Mesenchymal stem cell (in vitro differentiated cells and primary cell): Measurements from ENCODE around the gene CANT1.

Source experiments
- DNase-seq: peaks from one replicate; pipeline ENCODE4 v3.0.0-alpha.2; 2013
- H2AFZ ChIP-seq: one replicate; pipeline ENCODE4 v1.6.1; 2013; ENCODE audit warnings: low read depth, mild to moderate bottlenecking, control low read depth, inconsistent platforms, low read length, moderate library complexity
- H2AK5ac ChIP-seq: 2 replicates; pipeline ENCODE4 v1.6.1; 2013; ENCODE audit warnings: low read length, moderate library complexity, mild to moderate bottlenecking, inconsistent platforms; ENCODE audit not compliant: severe bottlenecking
- H2BK120ac ChIP-seq: one replicate; pipeline ENCODE4 v1.6.1; 2013; ENCODE audit warnings: low read depth, mild to moderate bottlenecking, inconsistent platforms, low read length, moderate library complexity
- H2BK12ac ChIP-seq, 2 experiments: one replicate each; pipeline ENCODE4 v1.6.1; 2013; ENCODE audit warnings: inconsistent platforms in 2 of 2, low read length in 2 of 2, mild to moderate bottlenecking in 2 of 2, moderate library complexity in 2 of 2, control low read depth in 1 of 2
- H2BK15ac ChIP-seq: one replicate; pipeline ENCODE4 v1.6.1; 2013; ENCODE audit warnings: mild to moderate bottlenecking, low read depth, inconsistent platforms; ENCODE audit not compliant: poor library complexity, severe bottlenecking
- H2BK5ac ChIP-seq: 2 replicates; pipeline ENCODE4 v1.6.1; 2013; ENCODE audit warnings: low read depth, mild to moderate bottlenecking, low read length, control low read depth, inconsistent platforms; ENCODE audit not compliant: poor library complexity, severe bottlenecking
- H3K14ac ChIP-seq, 2 experiments: one replicate each; pipeline ENCODE4 v1.6.1; 2013; ENCODE audit warnings: inconsistent platforms in 2 of 2, low read length in 2 of 2, control low read depth in 1 of 2, mild to moderate bottlenecking in 1 of 2, moderate library complexity in 1 of 2
- H3K18ac ChIP-seq, 2 experiments: one replicate each; pipeline ENCODE4 v1.6.1; 2013; ENCODE audit warnings: inconsistent platforms in 2 of 2, low read length in 2 of 2, control low read depth in 1 of 2, low read depth in 1 of 2, mild to moderate bottlenecking in 1 of 2
- H3K23ac ChIP-seq, 2 experiments: one replicate each; pipeline ENCODE4 v1.6.1; 2013; ENCODE audit warnings: inconsistent platforms in 2 of 2, low read length in 2 of 2, mild to moderate bottlenecking in 2 of 2, moderate library complexity in 2 of 2, control low read depth in 1 of 2
- H3K27ac ChIP-seq: 2 replicates; pipeline ENCODE4 v1.5.1; 2013; ENCODE audit warnings: mild to moderate bottlenecking, moderate library complexity, low read length, control low read depth, inconsistent platforms; ENCODE audit not compliant: poor library complexity, severe bottlenecking
- H3K27me3 ChIP-seq, 2 experiments: 2 replicates each; pipeline versions ENCODE4 v1.6.1 to v1.7.0; 2013; ENCODE audit warnings: low read length in 2 of 2, mild to moderate bottlenecking in 2 of 2, moderate library complexity in 2 of 2, control low read depth in 1 of 2, inconsistent platforms in 1 of 2; ENCODE audit not compliant: control insufficient read depth in 1 of 2, insufficient read depth in 1 of 2
- H3K36me3 ChIP-seq, 2 experiments: 2 replicates each; pipeline versions ENCODE4 v1.6.1 to v1.7.0; 2013; ENCODE audit warnings: low read length in 2 of 2, control low read depth in 1 of 2, inconsistent platforms in 1 of 2, low read depth in 1 of 2, mild to moderate bottlenecking in 1 of 2; ENCODE audit not compliant: insufficient read depth in 2 of 2, control insufficient read depth in 1 of 2
- H3K4ac ChIP-seq, 2 experiments: one replicate each; pipeline ENCODE4 v1.6.1; 2013; ENCODE audit warnings: inconsistent platforms in 2 of 2, low read length in 2 of 2, mild to moderate bottlenecking in 2 of 2, moderate library complexity in 2 of 2, control low read depth in 1 of 2, low read depth in 1 of 2
- H3K4me1 ChIP-seq: 2 replicates; pipeline ENCODE4 v1.6.1; 2013; ENCODE audit warnings: low read depth, low read length, control low read depth; ENCODE audit not compliant: control insufficient read depth, insufficient read depth
- H3K4me2 ChIP-seq: 2 replicates; pipeline ENCODE4 v1.6.1; 2013; ENCODE audit warnings: low read length, mild to moderate bottlenecking, inconsistent platforms; ENCODE audit not compliant: poor library complexity, severe bottlenecking
- H3K4me3 ChIP-seq, 2 experiments: 2 replicates each; pipeline versions ENCODE4 v1.5.1 to v1.7.0; 2013; ENCODE audit warnings: low read length in 2 of 2, mild to moderate bottlenecking in 2 of 2, control low read depth in 1 of 2, low read depth in 1 of 2; ENCODE audit not compliant: insufficient read depth in 1 of 2
- H3K79me1 ChIP-seq: replicated peaks from 2 replicates; pipeline ENCODE4 v1.6.1; 2013; ENCODE audit warnings: mild to moderate bottlenecking, control low read depth, low read length, inconsistent platforms; ENCODE audit not compliant: poor library complexity, severe bottlenecking
- H3K9ac ChIP-seq: 2 replicates; pipeline ENCODE4 v1.7.0; 2013; ENCODE audit warnings: mild to moderate bottlenecking, low read length, moderate library complexity
- H3K9me3 ChIP-seq: 2 replicates; pipeline ENCODE4 v1.7.0; 2013; ENCODE audit warnings: mild to moderate bottlenecking, low read length; ENCODE audit not compliant: control insufficient read depth
- H4K8ac ChIP-seq: one replicate; pipeline ENCODE4 v1.6.1; 2013; ENCODE audit warnings: inconsistent platforms, mild to moderate bottlenecking, low read length, moderate library complexity
- H4K91ac ChIP-seq: one replicate; pipeline ENCODE4 v1.6.1; 2013; ENCODE audit warnings: mild to moderate bottlenecking, low read length, inconsistent platforms
- WGBS: methylation state at CpG from one replicate; pipeline ENCODE4 v1.1.7; 2013; ENCODE audit warnings: mixed read lengths; 5-methylcytosine and 5-hydroxymethylcytosine counted together

Gene CANT1

DNA sequence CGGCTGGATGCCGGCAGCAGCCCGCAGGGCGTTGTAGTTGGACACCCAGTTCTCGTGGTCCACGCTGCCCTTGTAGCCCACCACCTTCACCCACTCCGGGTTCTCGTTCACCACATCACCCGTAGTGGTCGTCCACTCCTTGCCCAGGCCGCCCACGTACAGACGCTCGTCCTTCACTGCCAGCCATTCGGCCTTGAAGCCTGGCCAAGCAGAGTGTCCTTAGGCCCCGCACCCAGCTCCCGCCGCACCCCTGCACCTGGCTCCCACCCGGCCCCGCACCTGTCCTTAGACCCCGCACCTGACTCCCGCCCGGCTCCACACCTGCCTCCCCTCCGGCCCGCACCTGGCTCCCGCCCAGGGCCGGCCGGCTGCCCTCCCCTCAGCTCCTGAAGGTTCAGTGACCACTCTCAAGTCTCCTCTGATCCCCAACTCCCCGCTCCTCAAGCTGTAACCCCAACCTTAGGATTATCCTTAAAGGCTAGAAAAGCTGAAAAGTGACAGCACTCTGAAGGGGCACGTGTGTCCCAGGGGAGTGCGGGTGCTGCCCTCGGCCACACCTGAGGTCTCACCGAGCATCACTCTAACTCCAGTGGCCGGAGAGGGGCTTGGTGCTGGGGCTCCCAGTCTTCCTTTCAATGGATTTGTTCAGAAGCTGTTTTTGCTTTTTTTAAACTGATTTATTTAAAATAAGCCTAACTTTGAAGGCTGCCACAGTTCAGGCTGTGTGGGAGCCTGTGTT, 14.4 kb downstream of the CANT1 start:
- Histone ChIP-seq H3K4ac (no peak overlapping the region), H3K14ac (no peak overlapping the region), H3K4me3 (no peak overlapping the region), H4K8ac (no peak overlapping the region), H2BK15ac (no peak overlapping the region), H2AFZ (no peak overlapping the region), H3K23ac (no peak overlapping the region), H4K91ac (no peak overlapping the region), H3K18ac (no peak overlapping the region), H2BK5ac (no peak overlapping the region), H3K4me1 (peaks cover 3% of the 10 kb centered on the region), H3K79me1 (peaks cover 58% of the 10 kb centered on the region), H3K36me3 (peaks cover 80 to 98% of the 10 kb centered on the region in 2 experiments), H3K4me2 (no peak overlapping the region), H2BK120ac (no peak overlapping the region), H3K9ac (no peak overlapping the region), H2AK5ac (no peak overlapping the region), H2BK12ac (no peak overlapping the region), H3K27ac (no peak overlapping the region), H3K27me3 (no peaks in the 10 kb centered on the region), H3K9me3 (no peaks in the 10 kb centered on the region)
- WGBS, result 97% methylated on average over 34 of the region's 34 CpGs
- DNase-seq, result no peak

GRCh38 chr17:78993981-78994671, 15.4 kb downstream of the CANT1 start:
- H2BK5ac ChIP-seq, result no peak overlapping the region

DNA sequence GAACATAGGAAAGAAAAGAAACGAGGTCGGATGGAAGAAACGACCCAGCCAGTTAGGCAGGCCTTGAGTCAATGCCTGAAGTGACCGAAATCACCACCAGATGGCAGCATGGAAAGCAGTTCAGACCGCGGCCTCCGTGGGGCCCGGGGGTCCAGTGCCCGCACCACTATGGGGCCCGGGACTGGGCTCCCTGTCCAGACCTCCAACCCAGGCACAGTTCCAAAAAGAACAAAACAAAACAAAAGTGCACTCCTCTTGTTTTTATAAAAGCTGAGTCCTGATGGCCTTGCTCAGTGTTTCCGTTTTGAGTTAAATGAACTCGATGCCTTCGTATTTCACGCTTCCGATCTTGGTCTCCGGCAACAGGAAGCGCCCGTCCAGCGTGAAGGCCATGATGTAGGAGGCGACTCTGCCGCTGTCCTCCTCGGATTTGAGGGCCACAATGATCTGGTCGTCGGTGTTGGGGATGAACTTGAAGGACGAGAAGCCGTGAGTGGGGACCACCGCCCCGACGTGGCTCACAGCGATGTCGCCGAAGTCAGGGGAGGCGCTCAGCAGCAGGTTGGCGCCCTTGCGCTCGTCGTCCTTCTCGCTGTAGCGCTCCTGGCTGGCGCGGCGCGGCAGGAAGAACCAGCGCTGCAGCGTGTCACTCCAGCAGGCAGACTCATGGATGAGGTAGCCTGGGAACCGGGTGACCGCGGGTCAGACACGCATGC, 16.2 kb downstream of the CANT1 start:
- H3K27me3 ChIP-seq, result no peaks in the 10 kb centered on the region
- H2BK15ac ChIP-seq, result no peak overlapping the region
- peak overlapping the region; percentile 25 for H4K91ac ChIP-seq
- H3K36me3 ChIP-seq, result peaks cover 81 to 82% of the 10 kb centered on the region in 2 experiments
- no peak overlapping the region for H3K4ac ChIP-seq
- no peak overlapping the region for H3K23ac ChIP-seq
- H4K8ac ChIP-seq, result no peak overlapping the region
- no peak overlapping the region for H3K9ac ChIP-seq
- H2BK120ac ChIP-seq, result no peak overlapping the region
- no peak overlapping the region for H2AFZ ChIP-seq
- no peak overlapping the region for H2AK5ac ChIP-seq
- no peak overlapping the region for H2BK5ac ChIP-seq
- H3K27ac ChIP-seq, result no peak overlapping the region
- H3K4me1 ChIP-seq, result no peaks in the 10 kb centered on the region
- H3K18ac ChIP-seq, result no peak overlapping the region
- no peak overlapping the region for H3K4me3 ChIP-seq
- no peak overlapping the region for H3K14ac ChIP-seq
- no peak overlapping the region for H2BK12ac ChIP-seq
- 85% methylated on average over 49 of the region's 49 CpGs for WGBS
- DNase-seq, result peak; percentile 54
- H3K4me2 ChIP-seq, result no peak overlapping the region
- peaks cover 51% of the 10 kb centered on the region for H3K79me1 ChIP-seq
- no peaks in the 10 kb centered on the region for H3K9me3 ChIP-seq

More at GRCh38 chr17:78993981-78994671, 15.4 kb downstream of the CANT1 start:
- peaks cover 55% of the 10 kb centered on the region for H3K79me1 ChIP-seq
- no peak overlapping the region for H4K91ac ChIP-seq
- WGBS, result 97% methylated on average over 21 of the region's 22 CpGs
- no peaks in the 10 kb centered on the region for H3K27me3 ChIP-seq
- no peak overlapping the region for H2AFZ ChIP-seq
- no peak for DNase-seq
- H2BK15ac ChIP-seq, result no peak overlapping the region
- no peak overlapping the region for H4K8ac ChIP-seq
- no peak overlapping the region for H2AK5ac ChIP-seq
- H3K4me3 ChIP-seq, result no peak overlapping the region
- no peak overlapping the region for H2BK120ac ChIP-seq
- no peak overlapping the region for H3K23ac ChIP-seq
- no peak overlapping the region for H3K9ac ChIP-seq
- H3K4me1 ChIP-seq, result peaks cover 2% of the 10 kb centered on the region
- H3K27ac ChIP-seq, result no peak overlapping the region
- no peaks in the 10 kb centered on the region for H3K9me3 ChIP-seq
- H3K4me2 ChIP-seq, result no peak overlapping the region
- no peak overlapping the region for H3K4ac ChIP-seq
- H3K18ac ChIP-seq, result no peak overlapping the region
- no peak overlapping the region for H2BK12ac ChIP-seq
- peaks cover 80 to 89% of the 10 kb centered on the region in 2 experiments for H3K36me3 ChIP-seq
- no peak overlapping the region for H3K14ac ChIP-seq
